GM18858 (cell line): Measurements from ENCODE around the gene SPHK2.
"Not testable (repeated sequence)": the region's sequence is repeated elsewhere in the genome, so short reads cannot be mapped to it uniquely, and the experiment has no call there.

Experiments used
- ATAC-seq: cut with Tn5 transposase; IDR thresholded peaks from one replicate; pipeline ENCODE4 v1.9.1; 2021; ENCODE audit not compliant: unreplicated experiment

Gene SPHK2

DNA sequence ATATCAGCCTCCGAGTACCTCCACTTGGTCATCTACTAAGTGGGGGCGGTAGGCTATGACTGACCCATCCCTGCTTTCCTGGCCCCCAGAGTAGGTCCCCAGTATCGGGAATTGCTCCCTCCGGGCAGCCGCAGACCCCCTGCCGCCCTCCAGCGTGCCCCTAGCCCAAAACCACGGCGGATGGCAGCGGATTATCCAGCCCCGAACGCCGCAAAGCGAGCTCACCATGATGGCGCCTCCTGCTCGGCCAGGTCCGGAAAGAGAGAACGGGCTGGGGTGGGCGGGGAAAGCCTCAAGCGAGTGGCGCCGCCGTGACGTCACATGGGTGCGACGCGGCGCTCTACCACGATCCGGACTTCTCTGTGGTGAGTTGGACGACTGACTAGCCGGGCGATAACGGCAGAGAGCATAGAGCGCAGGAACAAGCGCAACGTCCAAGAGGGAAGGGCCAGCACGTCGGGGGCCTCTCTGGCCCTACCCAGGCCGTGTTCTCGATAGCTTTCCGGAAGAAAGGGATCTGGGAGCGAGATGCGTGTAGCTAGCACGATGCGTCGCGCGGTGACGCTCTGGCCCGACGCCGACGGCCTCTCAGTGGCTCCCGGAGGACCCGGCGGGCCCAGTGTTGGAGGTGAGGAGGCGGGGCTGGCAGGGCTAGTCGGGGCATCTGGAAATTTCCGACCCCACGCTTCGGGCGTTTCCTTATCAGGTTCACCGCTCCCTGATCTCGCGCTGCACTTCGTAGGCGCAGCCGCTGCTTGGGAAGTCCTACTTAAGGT, at the start of gene SPHK2, which contains the start of gene RPL18:
TSS of gene SPHK2 (plus strand) at position 591 of the 776 bp plus-strand sequence. CDS start 1,009 bp downstream, outside the sequence.
TSS of gene RPL18 (minus strand) at position 263 of the 776 bp plus-strand sequence. CDS start at position 228, 35 bp downstream.
- ATAC-seq, result peak; percentile 76

DNA sequence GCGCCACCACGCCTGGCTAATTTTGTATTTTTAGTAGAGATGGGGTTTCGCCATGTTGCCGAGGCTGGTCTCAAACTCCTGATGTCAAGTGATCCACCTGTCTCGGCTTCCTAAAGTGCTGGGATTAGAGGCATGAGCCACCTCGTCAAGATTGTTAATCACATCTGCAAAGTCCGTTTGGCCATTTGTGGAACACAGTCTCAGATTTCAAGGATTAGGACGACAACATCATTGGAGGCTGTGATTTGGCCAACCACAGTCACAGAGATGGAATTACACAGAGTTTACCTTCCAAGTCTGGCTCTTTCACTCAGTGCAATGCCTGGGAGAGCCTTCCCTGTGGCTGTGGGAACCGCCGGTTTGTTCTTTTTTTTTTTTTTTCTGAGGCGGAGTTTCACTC, 49.5 kb upstream of the SPHK2 start:
- no peak for ATAC-seq

DNA sequence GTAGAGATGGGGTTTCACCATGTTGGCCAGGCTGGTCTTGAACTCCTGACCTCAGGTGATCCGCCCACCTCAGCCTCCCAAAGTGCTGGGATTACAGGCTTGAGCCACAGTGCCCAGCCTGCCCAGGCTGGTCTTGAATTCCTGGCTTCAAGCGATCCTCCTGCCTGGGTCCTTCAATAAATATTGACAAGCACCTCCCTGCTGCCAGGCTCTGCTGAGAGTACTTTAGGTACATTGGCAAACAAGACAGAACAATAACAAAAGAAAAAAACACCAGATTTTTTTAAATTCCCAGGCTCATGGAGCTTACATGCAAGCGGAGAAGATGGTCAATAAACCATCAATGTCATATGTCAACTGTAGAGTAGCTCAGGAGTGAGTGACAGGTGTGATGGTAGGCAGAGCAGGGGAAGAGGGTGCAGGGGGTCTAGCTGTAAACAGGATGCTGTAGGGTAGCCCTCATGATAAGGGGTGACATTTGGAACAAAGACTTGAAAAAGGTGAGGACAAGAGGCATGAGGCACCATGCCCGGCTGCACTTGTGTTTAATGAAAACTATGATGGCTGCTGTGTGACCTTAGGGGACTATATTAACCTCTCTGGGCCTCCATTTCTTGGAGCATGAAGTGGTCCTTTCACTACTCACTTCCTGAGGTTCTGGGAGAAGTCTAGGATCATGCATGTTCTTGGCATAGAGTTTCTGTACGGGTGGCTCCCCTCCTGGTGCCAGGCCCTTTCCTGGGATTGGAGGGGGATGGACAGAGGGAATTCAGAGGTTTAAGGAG, 47.7 kb upstream of the SPHK2 start:
- ATAC-seq, result no peak

DNA sequence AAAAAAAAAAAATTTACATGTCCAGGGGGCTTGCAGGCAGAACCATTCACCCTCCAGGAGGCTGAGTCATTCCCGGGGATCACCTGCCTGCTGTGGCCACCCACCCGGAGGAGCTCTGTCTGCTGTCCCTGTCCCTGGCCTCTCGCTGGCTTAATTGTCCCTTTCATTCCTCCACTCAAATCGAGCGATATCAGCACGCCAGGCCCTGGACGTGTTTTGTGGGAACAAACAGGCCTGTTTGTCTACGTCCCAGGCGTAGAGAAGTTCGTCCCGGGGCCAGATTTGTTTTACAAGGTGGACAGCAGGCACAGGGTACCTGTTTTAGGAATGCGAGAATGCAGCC, 46.2 kb upstream of the SPHK2 start:
- no peak for ATAC-seq

- no peak for ATAC-seq
Measured at GRCh38 chr19:48575931-48576622, 43.2 kb upstream of the SPHK2 start.

- not testable (repeated sequence) for ATAC-seq
Measured at GRCh38 chr19:48577908-48578307, 41.4 kb upstream of the SPHK2 start.

DNA sequence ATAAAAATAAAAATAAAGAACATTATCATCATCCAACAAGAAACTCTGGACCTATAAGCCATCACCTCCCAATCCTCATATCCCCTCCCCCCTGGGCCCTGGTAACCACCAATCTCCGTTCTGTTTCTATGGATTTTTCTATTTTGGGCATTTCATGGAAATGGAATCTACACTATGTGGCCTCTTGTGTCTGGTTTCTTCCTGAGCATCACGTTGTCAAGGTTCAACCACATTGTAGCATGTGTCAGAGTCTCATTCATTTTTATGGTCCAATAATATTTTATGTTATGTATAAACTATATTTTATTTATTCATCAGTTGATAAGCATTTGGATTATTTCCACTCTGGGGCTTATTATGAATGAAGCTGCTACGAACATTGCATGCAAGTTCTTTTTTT, 40.4 kb upstream of the SPHK2 start:
- no peak for ATAC-seq

DNA sequence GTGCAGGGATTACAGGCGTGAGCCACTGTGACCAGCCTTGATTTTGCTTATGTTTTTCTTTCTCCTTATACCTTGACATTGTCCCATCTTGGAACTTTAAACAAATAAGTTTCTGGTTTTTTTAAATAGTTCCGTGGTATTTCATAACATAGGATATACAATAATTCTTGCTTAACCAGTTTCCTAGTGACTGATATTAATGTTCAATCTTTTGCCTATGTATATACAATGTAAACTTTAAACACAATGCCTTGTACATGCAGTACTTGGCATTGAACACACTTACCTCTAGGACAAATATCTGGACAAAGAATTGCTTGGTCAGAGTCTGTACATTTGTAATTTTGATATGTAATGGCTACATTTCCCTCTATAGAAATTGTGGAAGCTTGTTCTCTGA, 37.1 kb upstream of the SPHK2 start:
- no peak for ATAC-seq

GRCh38 chr19:48587387-48587786, 31.9 kb upstream of the SPHK2 start:
- no peak for ATAC-seq

- no peak for ATAC-seq
Measured at GRCh38 chr19:48588670-48589401, 30.5 kb upstream of the SPHK2 start.

DNA sequence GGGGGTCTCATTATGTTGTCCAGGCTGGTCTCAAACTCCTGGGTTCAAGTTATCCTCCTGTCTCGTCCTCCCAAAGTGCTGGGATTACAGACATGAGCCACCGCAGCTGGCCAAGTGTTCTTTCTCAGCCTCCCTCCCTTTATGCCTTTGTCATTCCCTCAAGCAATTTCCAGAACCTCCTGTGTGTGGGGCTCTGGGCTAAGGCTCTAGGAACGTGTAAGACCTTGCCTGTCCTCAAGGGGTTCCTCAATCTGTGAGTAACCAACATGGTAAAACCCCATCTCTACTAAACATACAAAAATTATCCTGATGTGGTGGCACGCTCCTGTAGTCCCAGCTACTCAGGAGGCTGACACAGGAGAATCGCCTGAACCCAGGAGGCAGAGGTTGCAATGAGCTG, 28.3 kb upstream of the SPHK2 start:
- ATAC-seq, result no peak

DNA sequence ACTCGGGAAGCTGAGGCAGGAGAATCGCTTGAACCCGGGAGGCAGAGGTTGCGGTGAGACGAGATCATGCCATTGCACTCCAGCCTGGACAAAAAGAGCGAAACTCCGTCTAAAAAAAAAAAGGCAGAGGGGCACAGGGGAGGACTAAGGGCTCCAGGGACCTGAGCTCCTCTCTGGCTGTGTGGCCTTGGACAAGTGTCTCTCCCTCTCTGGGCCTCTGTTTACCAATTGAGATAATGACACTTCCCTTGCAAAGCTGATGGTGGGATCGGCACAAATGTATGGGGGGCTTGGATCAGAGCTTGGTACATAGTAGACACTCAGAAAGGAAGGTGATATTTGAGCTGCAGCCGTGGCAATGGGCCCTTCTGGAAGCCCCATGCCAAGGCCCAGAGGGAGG, 24.1 kb upstream of the SPHK2 start:
- ATAC-seq, result no peak

DNA sequence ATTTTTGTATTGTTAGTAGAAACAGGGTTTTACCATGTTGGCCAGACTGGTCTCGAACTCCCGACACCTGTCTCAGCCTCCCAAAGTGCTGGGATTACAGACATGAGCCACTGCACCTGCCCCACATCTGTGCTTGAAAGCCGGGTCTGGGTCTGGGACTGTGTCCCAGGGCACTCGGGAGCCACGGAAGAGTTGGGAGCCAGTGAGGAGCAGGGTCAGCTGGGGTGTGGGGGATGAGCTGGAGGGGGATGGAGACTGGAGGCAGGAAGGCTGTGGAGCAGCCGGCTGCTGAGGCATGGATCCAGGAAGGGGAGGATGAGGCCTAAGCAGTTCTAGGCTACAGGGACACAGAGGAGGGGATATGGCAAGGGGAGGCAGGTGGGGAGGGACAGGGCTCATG, 23.5 kb upstream of the SPHK2 start:
- ATAC-seq, result no peak

DNA sequence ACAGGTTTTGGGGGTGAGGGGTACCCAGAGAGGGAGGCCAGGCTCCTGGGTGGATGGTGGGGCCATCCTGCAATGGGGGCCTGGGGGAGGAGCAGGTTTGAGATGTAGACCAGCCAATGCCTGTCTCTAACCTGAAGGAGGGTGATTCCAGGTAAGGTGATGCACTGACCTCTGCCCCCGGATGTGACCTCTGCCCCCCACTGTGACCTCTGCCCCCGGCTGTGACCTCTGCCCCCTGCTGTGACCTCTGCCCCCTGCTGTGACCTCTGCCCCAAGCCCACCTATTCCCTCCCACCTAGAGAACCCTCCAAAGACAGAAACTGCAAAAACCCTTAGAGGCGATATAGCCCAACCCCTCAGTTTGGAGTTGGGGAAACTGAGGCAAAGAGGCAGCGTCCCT, 23.1 kb upstream of the SPHK2 start:
- no peak for ATAC-seq

- ATAC-seq, result no peak
Measured at GRCh38 chr19:48596679-48597465, 22.4 kb upstream of the SPHK2 start.

- ATAC-seq, result no peak
Measured at GRCh38 chr19:48598996-48599700, 20.2 kb upstream of the SPHK2 start.

DNA sequence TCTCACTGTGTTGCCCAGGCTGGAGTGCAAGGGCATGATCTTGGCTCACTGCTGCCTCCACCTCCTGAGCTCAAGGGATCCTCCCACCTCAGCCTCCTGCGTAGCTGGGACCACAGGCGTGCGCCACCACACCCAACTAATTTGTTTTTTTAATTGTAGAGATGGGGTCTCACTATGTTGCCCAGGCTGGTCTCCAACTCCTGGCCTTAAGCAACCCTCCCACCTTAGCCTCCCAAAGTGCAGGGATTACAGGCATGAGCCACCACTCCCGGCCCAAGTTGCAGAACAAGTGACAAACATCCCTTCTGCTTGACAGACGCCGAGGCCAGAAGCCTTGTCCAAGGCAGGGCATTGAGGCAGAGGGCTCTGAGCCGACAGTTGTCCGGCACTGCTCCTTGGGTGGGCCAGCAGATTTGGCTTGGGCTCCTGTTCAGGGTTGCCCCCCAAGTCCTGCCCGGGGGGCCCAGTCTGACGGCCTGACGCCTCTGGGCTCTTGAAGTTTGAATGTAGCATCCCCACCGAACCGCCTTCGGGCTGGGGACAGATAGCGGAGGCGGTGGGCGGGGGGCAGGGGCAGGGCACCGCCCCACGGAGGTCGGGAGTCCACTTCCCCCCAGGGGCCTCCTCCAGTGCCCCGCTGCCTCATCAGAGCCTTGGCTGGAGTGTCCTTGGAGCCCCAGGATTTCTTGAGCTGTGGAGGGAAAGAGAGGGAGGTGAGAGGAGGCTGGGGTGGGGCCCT, 18.5 kb upstream of the SPHK2 start:
- ATAC-seq, result no peak

DNA sequence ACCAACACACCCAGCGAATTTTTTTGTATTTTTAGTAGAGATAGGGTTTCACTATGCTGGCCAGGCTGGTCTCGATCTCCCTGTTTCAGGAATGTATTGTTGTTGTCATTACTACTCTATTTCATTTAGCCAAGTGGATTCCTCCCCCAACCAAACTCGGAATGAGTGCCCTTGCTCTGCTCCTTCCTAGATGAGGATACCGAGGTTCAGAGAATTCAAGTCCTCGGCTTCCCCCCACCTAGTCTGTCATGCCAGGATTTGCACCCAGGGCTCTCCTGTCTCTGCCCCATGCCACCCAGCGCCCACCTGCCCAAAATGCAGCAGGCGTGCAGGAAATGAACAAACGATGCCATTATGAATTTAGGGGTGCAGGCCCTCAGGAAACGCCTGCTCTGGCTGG, 16.3 kb upstream of the SPHK2 start:
- ATAC-seq, result no peak

DNA sequence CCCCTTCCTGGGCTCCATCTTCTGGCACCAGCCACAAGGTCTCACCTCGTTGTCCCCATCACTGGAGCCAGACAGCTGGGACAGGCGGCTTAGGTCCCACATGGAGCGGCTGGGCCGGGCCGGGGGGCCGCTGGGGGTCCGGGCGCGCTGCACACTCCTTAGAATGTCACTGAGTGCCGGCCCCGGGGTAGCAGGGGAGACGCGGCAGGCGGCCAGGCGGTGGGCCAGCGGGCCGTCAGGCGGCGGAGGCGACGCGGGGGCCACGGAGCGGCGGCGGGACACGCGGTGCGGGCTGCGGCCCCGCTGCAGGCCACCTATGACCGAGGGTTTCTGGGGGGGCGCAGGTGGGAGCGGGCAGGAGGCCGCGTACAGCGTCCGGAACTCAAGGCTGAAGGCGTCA, 15.9 kb upstream of the SPHK2 start:
- ATAC-seq, result no peak
